Suprapubic skin (tissue), 3 donors: ENCODE data around the gene SRBD1.

Source experiments
- POLR2AphosphoS5 ChIP-seq, 3 donors: sonication (generic); formaldehyde crosslinking; IDR thresholded peaks; one replicate each; pipeline ENCODE4 v1.6.1; 2017; ENCODE audit warnings: antibody characterized with exemption in 3 of 3
- TF ChIP-seq, protein P1 (sequence below), 2 donors: fragments of 200-600 bp in 1 of 2; fragments of 450-650 bp in 1 of 2; sonication (generic) in 1 of 2; IDR thresholded peaks; one replicate each; pipeline ENCODE4 v1.5.1; 2016 to 2019; ENCODE audit warnings: antibody characterized with exemption in 2 of 2, mild to moderate bottlenecking in 1 of 2, moderate library complexity in 1 of 2

DNA sequence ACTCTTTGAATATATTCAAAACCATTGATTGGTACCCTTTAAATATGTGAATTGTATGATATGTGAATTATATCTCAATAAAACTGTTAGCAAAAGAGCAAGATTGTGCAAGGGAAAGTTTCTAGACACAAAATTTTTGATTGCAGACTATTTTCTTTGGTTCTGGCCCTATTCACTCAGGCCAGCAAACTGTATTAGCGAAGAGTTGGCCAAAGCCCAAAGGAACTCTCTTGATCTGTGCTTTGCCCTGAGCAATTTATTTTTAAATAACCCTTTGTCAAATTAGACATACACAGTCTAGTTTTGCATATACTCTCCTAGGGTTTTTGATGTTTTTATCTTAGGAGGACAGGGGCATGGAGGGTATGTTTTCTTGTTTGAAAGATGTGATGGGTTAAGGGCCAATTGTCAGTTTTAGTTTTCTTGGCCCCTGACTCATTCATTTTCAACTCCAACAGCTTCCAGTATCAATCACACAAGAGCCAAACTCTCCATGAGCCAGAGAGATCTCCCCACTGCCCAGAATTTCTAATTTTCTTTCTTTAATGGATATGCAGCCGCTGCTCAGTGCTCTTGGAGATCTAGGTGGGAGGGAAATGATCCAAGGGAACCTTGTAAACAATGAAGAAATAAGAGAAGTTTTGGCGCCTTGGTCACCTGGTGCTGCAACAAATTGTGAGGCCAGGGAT is 231.5 kb downstream of the SRBD1 start:
- no peak for TF ChIP-seq POLR2AphosphoS5 (IDR thresholded peaks at IDR 0.05)
- TF ChIP-seq, protein P1, sequence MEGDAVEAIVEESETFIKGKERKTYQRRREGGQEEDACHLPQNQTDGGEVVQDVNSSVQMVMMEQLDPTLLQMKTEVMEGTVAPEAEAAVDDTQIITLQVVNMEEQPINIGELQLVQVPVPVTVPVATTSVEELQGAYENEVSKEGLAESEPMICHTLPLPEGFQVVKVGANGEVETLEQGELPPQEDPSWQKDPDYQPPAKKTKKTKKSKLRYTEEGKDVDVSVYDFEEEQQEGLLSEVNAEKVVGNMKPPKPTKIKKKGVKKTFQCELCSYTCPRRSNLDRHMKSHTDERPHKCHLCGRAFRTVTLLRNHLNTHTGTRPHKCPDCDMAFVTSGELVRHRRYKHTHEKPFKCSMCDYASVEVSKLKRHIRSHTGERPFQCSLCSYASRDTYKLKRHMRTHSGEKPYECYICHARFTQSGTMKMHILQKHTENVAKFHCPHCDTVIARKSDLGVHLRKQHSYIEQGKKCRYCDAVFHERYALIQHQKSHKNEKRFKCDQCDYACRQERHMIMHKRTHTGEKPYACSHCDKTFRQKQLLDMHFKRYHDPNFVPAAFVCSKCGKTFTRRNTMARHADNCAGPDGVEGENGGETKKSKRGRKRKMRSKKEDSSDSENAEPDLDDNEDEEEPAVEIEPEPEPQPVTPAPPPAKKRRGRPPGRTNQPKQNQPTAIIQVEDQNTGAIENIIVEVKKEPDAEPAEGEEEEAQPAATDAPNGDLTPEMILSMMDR (IDR thresholded peaks at IDR 0.05): no peak
